ENCODE results near the gene RXFP4. TPM values are rescaled to one million over a fixed set of nuclear protein-coding genes. Genes with fewer than 3 reads are reported as not detected.
A peak's percentile ranks its signal among the peaks of the same experiment; 100 is the strongest.
"Not testable (repeated sequence)": the region's sequence is repeated elsewhere in the genome, so short reads cannot be mapped to it uniquely, and the experiment has no call there.

The RXFP4 gene
- total and polyA plus RNA-seq, 2 donors: 0.18 TPM; not detected in 1

- H3K4me3 ChIP-seq (ENCODE audit: low read length in 2 of 2): no peak overlapping the region
- H3K4me1 ChIP-seq (ENCODE audit: control insufficient read depth in 2 of 2, insufficient read depth in 2 of 2, low read length in 2 of 2): no peaks in the 10 kb centered on the region
- H3K36me3 ChIP-seq (ENCODE audit: control insufficient read depth in 2 of 2, insufficient read depth in 2 of 2, low read length in 1 of 2): peaks cover 65 to 97% of the 10 kb centered on the region in 2 donors
- no peak for DNase-seq (ENCODE audit: low read depth in 6 of 9, low spot score in 9 of 9)
- no peaks in the 10 kb centered on the region for H3K27me3 ChIP-seq (ENCODE audit: control insufficient read depth in 2 of 2, insufficient read depth in 1 of 2, low read length in 1 of 2)
- no peaks in the 10 kb centered on the region for H3K9me3 ChIP-seq (ENCODE audit: control insufficient read depth in 2 of 2, insufficient read depth in 1 of 2, low read length in 1 of 2)
- H3K27ac ChIP-seq (ENCODE audit: low read depth in 1 of 2, low read length in 1 of 2): no peak overlapping the region
- over 99% methylated on average over 2 of the region's 2 CpGs for WGBS
Observed at GRCh38 chr1:155919801-155920200, 21.6 kb upstream of the RXFP4 start.

GRCh38 chr1:155920717-155921116, 20.7 kb upstream of the RXFP4 start:
- no peak for DNase-seq (ENCODE audit: low read depth in 6 of 9, low spot score in 9 of 9)
- no peaks in the 10 kb centered on the region for H3K4me1 ChIP-seq (ENCODE audit: control insufficient read depth in 2 of 2, insufficient read depth in 2 of 2, low read length in 2 of 2)
- H3K36me3 ChIP-seq (ENCODE audit: control insufficient read depth in 2 of 2, insufficient read depth in 2 of 2, low read length in 1 of 2): peaks cover 65 to 97% of the 10 kb centered on the region in 2 donors
- H3K27me3 ChIP-seq (ENCODE audit: control insufficient read depth in 2 of 2, insufficient read depth in 1 of 2, low read length in 1 of 2): no peaks in the 10 kb centered on the region
- H3K9me3 ChIP-seq (ENCODE audit: control insufficient read depth in 2 of 2, insufficient read depth in 1 of 2, low read length in 1 of 2): no peaks in the 10 kb centered on the region
- H3K27ac ChIP-seq (ENCODE audit: low read depth in 1 of 2, low read length in 1 of 2): no peak overlapping the region
- WGBS: 99% methylated on average over 3 of the region's 3 CpGs
- no peak overlapping the region for H3K4me3 ChIP-seq (ENCODE audit: low read length in 2 of 2)

GRCh38 chr1:155925506-155925905, 15.9 kb upstream of the RXFP4 start:
- Histone ChIP-seq H3K9me3 (ENCODE audit: control insufficient read depth in 2 of 2, insufficient read depth in 1 of 2, low read length in 1 of 2) (no peaks in the 10 kb centered on the region), H3K4me1 (ENCODE audit: control insufficient read depth in 2 of 2, insufficient read depth in 2 of 2, low read length in 2 of 2) (no peaks in the 10 kb centered on the region), H3K4me3 (ENCODE audit: low read length in 2 of 2) (no peak overlapping the region), H3K27ac (ENCODE audit: low read depth in 1 of 2, low read length in 1 of 2) (no peak overlapping the region), H3K36me3 (ENCODE audit: control insufficient read depth in 2 of 2, insufficient read depth in 2 of 2, low read length in 1 of 2) (peaks cover 65 to 95% of the 10 kb centered on the region in 2 donors), H3K27me3 (ENCODE audit: control insufficient read depth in 2 of 2, insufficient read depth in 1 of 2, low read length in 1 of 2) (no peaks in the 10 kb centered on the region)
- DNase-seq (ENCODE audit: low read depth in 6 of 9, low spot score in 9 of 9): no peak
- 97% methylated on average over 2 of the region's 2 CpGs for WGBS

- 95% methylated on average over 5 of the region's 5 CpGs for WGBS
- DNase-seq (ENCODE audit: low read depth in 6 of 9, low spot score in 9 of 9): no peak
- Histone ChIP-seq H3K4me3 (ENCODE audit: low read length in 2 of 2) (no peak overlapping the region), H3K27me3 (ENCODE audit: control insufficient read depth in 2 of 2, insufficient read depth in 1 of 2, low read length in 1 of 2) (no peaks in the 10 kb centered on the region), H3K36me3 (ENCODE audit: control insufficient read depth in 2 of 2, insufficient read depth in 2 of 2, low read length in 1 of 2) (peaks cover 59 to 89% of the 10 kb centered on the region in 2 donors), H3K9me3 (ENCODE audit: control insufficient read depth in 2 of 2, insufficient read depth in 1 of 2, low read length in 1 of 2) (no peaks in the 10 kb centered on the region), H3K4me1 (ENCODE audit: control insufficient read depth in 2 of 2, insufficient read depth in 2 of 2, low read length in 2 of 2) (peaks cover 11 to 25% of the 10 kb centered on the region in 2 donors), H3K27ac (ENCODE audit: low read depth in 1 of 2, low read length in 1 of 2) (no peak overlapping the region)
Observed at GRCh38 chr1:155929057-155929456, 12.4 kb upstream of the RXFP4 start.

- WGBS: 97% methylated on average over 10 of the region's 10 CpGs
- peaks cover 43 to 72% of the 10 kb centered on the region in 2 donors for H3K36me3 ChIP-seq (ENCODE audit: control insufficient read depth in 2 of 2, insufficient read depth in 2 of 2, low read length in 1 of 2)
- not testable (repeated sequence) for H3K4me3 ChIP-seq (ENCODE audit: low read length in 2 of 2); H3K27me3 ChIP-seq (ENCODE audit: control insufficient read depth in 2 of 2, insufficient read depth in 1 of 2, low read length in 1 of 2); H3K9me3 ChIP-seq (ENCODE audit: control insufficient read depth in 2 of 2, insufficient read depth in 1 of 2, low read length in 1 of 2); DNase-seq (ENCODE audit: low read depth in 6 of 9, low spot score in 9 of 9); H3K27ac ChIP-seq (ENCODE audit: low read depth in 1 of 2, low read length in 1 of 2)
- H3K4me1 ChIP-seq (ENCODE audit: control insufficient read depth in 2 of 2, insufficient read depth in 2 of 2, low read length in 2 of 2): peaks cover 15 to 33% of the 10 kb centered on the region in 2 donors
Observed at GRCh38 chr1:155930725-155931124, 10.7 kb upstream of the RXFP4 start.

- no peak overlapping the region for H3K4me3 ChIP-seq (ENCODE audit: low read length in 2 of 2)
- H3K36me3 ChIP-seq (ENCODE audit: control insufficient read depth in 2 of 2, insufficient read depth in 2 of 2, low read length in 1 of 2): peaks cover 37 to 64% of the 10 kb centered on the region in 2 donors
- H3K9me3 ChIP-seq (ENCODE audit: control insufficient read depth in 2 of 2, insufficient read depth in 1 of 2, low read length in 1 of 2): no peaks in the 10 kb centered on the region
- H3K27ac ChIP-seq (ENCODE audit: low read depth in 1 of 2, low read length in 1 of 2): no peak overlapping the region
- peaks cover 15 to 33% of the 10 kb centered on the region in 2 donors for H3K4me1 ChIP-seq (ENCODE audit: control insufficient read depth in 2 of 2, insufficient read depth in 2 of 2, low read length in 2 of 2)
- 97% methylated on average over 7 of the region's 7 CpGs for WGBS
- DNase-seq (ENCODE audit: low read depth in 6 of 9, low spot score in 9 of 9): no peak
- H3K27me3 ChIP-seq (ENCODE audit: control insufficient read depth in 2 of 2, insufficient read depth in 1 of 2, low read length in 1 of 2): no peaks in the 10 kb centered on the region
Observed at GRCh38 chr1:155931332-155932038, 10.0 kb upstream of the RXFP4 start.

- H3K4me1 ChIP-seq (ENCODE audit: control insufficient read depth in 2 of 2, insufficient read depth in 2 of 2, low read length in 2 of 2): peaks cover 15 to 33% of the 10 kb centered on the region in 2 donors
- peaks cover 32 to 58% of the 10 kb centered on the region in 2 donors for H3K36me3 ChIP-seq (ENCODE audit: control insufficient read depth in 2 of 2, insufficient read depth in 2 of 2, low read length in 1 of 2)
- H3K27me3 ChIP-seq (ENCODE audit: control insufficient read depth in 2 of 2, insufficient read depth in 1 of 2, low read length in 1 of 2): no peaks in the 10 kb centered on the region
- no peak for DNase-seq (ENCODE audit: low read depth in 6 of 9, low spot score in 9 of 9)
- H3K27ac ChIP-seq (ENCODE audit: low read depth in 1 of 2, low read length in 1 of 2): no peak overlapping the region
- no peak overlapping the region for H3K4me3 ChIP-seq (ENCODE audit: low read length in 2 of 2)
- H3K9me3 ChIP-seq (ENCODE audit: control insufficient read depth in 2 of 2, insufficient read depth in 1 of 2, low read length in 1 of 2): no peaks in the 10 kb centered on the region
- WGBS: 92% methylated on average over 1 of the region's 1 CpG
Observed at GRCh38 chr1:155932081-155932480, 9.4 kb upstream of the RXFP4 start.

- peaks cover 15 to 33% of the 10 kb centered on the region in 2 donors for H3K4me1 ChIP-seq (ENCODE audit: control insufficient read depth in 2 of 2, insufficient read depth in 2 of 2, low read length in 2 of 2)
- 97% methylated on average over 5 of the region's 5 CpGs for WGBS
- peaks cover 28 to 54% of the 10 kb centered on the region in 2 donors for H3K36me3 ChIP-seq (ENCODE audit: control insufficient read depth in 2 of 2, insufficient read depth in 2 of 2, low read length in 1 of 2)
- H3K27ac ChIP-seq (ENCODE audit: low read depth in 1 of 2, low read length in 1 of 2): no peak overlapping the region
- H3K4me3 ChIP-seq (ENCODE audit: low read length in 2 of 2): no peak overlapping the region
- no peaks in the 10 kb centered on the region for H3K9me3 ChIP-seq (ENCODE audit: control insufficient read depth in 2 of 2, insufficient read depth in 1 of 2, low read length in 1 of 2)
- no peaks in the 10 kb centered on the region for H3K27me3 ChIP-seq (ENCODE audit: control insufficient read depth in 2 of 2, insufficient read depth in 1 of 2, low read length in 1 of 2)
- no peak for DNase-seq (ENCODE audit: low read depth in 6 of 9, low spot score in 9 of 9)
Observed at GRCh38 chr1:155932487-155932886, 9.0 kb upstream of the RXFP4 start.

- peak in 1 of 9 donors; percentile 32 for DNase-seq (ENCODE audit: low read depth in 6 of 9, low spot score in 9 of 9)
- H3K27me3 ChIP-seq (ENCODE audit: control insufficient read depth in 2 of 2, insufficient read depth in 1 of 2, low read length in 1 of 2): no peaks in the 10 kb centered on the region
- peak overlapping the region; percentile 88 to 96 for H3K27ac ChIP-seq (ENCODE audit: low read depth in 1 of 2, low read length in 1 of 2)
- H3K4me1 ChIP-seq (ENCODE audit: control insufficient read depth in 2 of 2, insufficient read depth in 2 of 2, low read length in 2 of 2): peaks cover 15 to 33% of the 10 kb centered on the region in 2 donors
- H3K36me3 ChIP-seq (ENCODE audit: control insufficient read depth in 2 of 2, insufficient read depth in 2 of 2, low read length in 1 of 2): peaks cover 25 to 44% of the 10 kb centered on the region in 2 donors
- 8% methylated on average over 10 of the region's 10 CpGs for WGBS
- no peaks in the 10 kb centered on the region for H3K9me3 ChIP-seq (ENCODE audit: control insufficient read depth in 2 of 2, insufficient read depth in 1 of 2, low read length in 1 of 2)
- peak overlapping the region; percentile 78 to 90 for H3K4me3 ChIP-seq (ENCODE audit: low read length in 2 of 2)
Observed at GRCh38 chr1:155933591-155934096, 7.8 kb upstream of the RXFP4 start.
